PFSK-1 (cell line): ENCODE measurements around the gene PPIA.

Source experiments
- FOXP2 ChIP-seq: optimal IDR thresholded peaks from 2 replicates; pipeline ENCODE3; 2011; ENCODE audit warnings: borderline replicate concordance, control low read depth, inconsistent platforms; ENCODE audit not compliant: insufficient read depth; ENCODE audit errors: extremely low read length, extremely low read depth
- POLR2AphosphoS5 ChIP-seq: IDR thresholded peaks from 2 replicates; pipeline ENCODE4 v1.6.1; 2012; ENCODE audit warnings: low read depth, mild to moderate bottlenecking, control low read depth, low read length, moderate library complexity
- REST ChIP-seq, 2 experiments: IDR thresholded peaks; 2 replicates each; pipeline versions ENCODE4 v1.6.1 to v1.8.0; 2011 to 2012; ENCODE audit warnings: low read depth in 2 of 2, low read length in 2 of 2, control low read depth in 1 of 2, inconsistent platforms in 1 of 2, mild to moderate bottlenecking in 1 of 2, moderate library complexity in 1 of 2; ENCODE audit not compliant: insufficient read depth in 1 of 2
- SIN3A ChIP-seq: IDR thresholded peaks from 2 replicates; pipeline ENCODE4 v1.6.1; 2012; ENCODE audit warnings: mild to moderate bottlenecking, low read length, moderate library complexity, borderline replicate concordance; ENCODE audit not compliant: insufficient read depth
- TAF1 ChIP-seq: IDR thresholded peaks from 2 replicates; pipeline ENCODE4 v1.6.1; 2012; ENCODE audit warnings: low read length, control low read depth, borderline replicate concordance; ENCODE audit not compliant: insufficient read depth

GRCh38 chr7:44762726-44763522, 33.6 kb upstream of the PPIA start:
- TF ChIP-seq POLR2AphosphoS5 (no peak), SIN3A (no peak), REST (IDR thresholded peaks at IDR 0.05; ENCODE audit: insufficient read depth in 1 of 2, low read depth in 2 of 2, low read length in 2 of 2) (no peak), TAF1 (no peak), FOXP2 (no peak)
